IMR-90 (cell line): ENCODE measurements around the gene NUP210. TPM values are rescaled to one million over a fixed set of nuclear protein-coding genes. Genes with fewer than 3 reads are reported as not detected.

Experiments used
- ATAC-seq: fragments of 200-7000 bp; cut with Tn5 transposase; 2 replicates; pipeline ENCODE4 v1.9.1; 2020; ENCODE audit warnings: low read depth, mild to moderate bottlenecking, moderate library complexity
- BruUV-seq: library from RNA; stranded (reverse); fragments of 400-500 nt; replicated peaks from 2 replicates; lab custom pipeline; 2021; lab: Mats Ljungman, UMichigan
- CTCF ChIA-PET: fragments of 300-600 bp; formaldehyde crosslinking; extraction: SDS; loops from one replicate; lab custom pipeline; 2021; ENCODE audit warnings: antibody characterized with exemption; lab: Yijun Ruan, JAX
- POLR2A ChIA-PET: fragments of 300-600 bp; sonication (Branson Sonifier 250); formaldehyde crosslinking; loops from one replicate; lab custom pipeline; 2022; ENCODE audit warnings: antibody characterized with exemption; ENCODE audit not compliant: unreplicated experiment; lab: Charles Lee
- DNase-seq: peaks from one replicate; pipeline ENCODE4 v3.0.0; 2013
- H2AFZ ChIP-seq: replicated peaks from 2 replicates; pipeline ENCODE3; 2013; ENCODE audit warnings: low read length, mild to moderate bottlenecking; ENCODE audit not compliant: poor library complexity
- H2AK5ac ChIP-seq: 2 replicates; pipeline ENCODE4 v1.6.1; 2013; ENCODE audit warnings: low read depth, low read length, inconsistent platforms
- H2AK9ac ChIP-seq: replicated peaks from 2 replicates; pipeline ENCODE3; 2013; ENCODE audit warnings: mild to moderate bottlenecking, low read depth, low read length, moderate library complexity; ENCODE audit not compliant: poor library complexity
- H2BK120ac ChIP-seq: 2 replicates; pipeline ENCODE4 v1.6.1; 2013; ENCODE audit warnings: low read depth, low read length, inconsistent platforms
- H2BK15ac ChIP-seq: 3 replicates; pipeline ENCODE4 v1.6.1; 2013; ENCODE audit warnings: low read depth, low read length, inconsistent platforms
- H2BK20ac ChIP-seq: 2 replicates; pipeline ENCODE4 v1.6.1; 2013; ENCODE audit warnings: low read depth, mild to moderate bottlenecking, inconsistent platforms, low read length, moderate library complexity
- H2BK5ac ChIP-seq: 2 replicates; pipeline ENCODE4 v1.6.1; 2013; ENCODE audit warnings: mild to moderate bottlenecking, low read depth, low read length, inconsistent platforms; ENCODE audit not compliant: poor library complexity, severe bottlenecking
- H3K14ac ChIP-seq: replicated peaks from 2 replicates; pipeline ENCODE4 v1.6.1; 2013; ENCODE audit warnings: low read depth, low read length, inconsistent platforms
- H3K18ac ChIP-seq: 2 replicates; pipeline ENCODE4 v1.6.1; 2013; ENCODE audit warnings: low read depth, low read length, control low read depth
- H3K23ac ChIP-seq: 2 replicates; pipeline ENCODE4 v1.6.1; 2013; ENCODE audit warnings: low read depth, low read length, inconsistent platforms
- H3K27ac ChIP-seq: 2 replicates; pipeline ENCODE4 v1.5.1; 2013; ENCODE audit warnings: mild to moderate bottlenecking, control low read depth, low read length; ENCODE audit not compliant: insufficient read depth
- H3K27me3 ChIP-seq: 2 replicates; pipeline ENCODE4 v1.6.1; 2013; ENCODE audit warnings: low read length; ENCODE audit not compliant: control insufficient read depth, insufficient read depth
- H3K36me3 ChIP-seq: 2 replicates; pipeline ENCODE4 v1.6.1; 2013; ENCODE audit warnings: low read length, mixed read lengths; ENCODE audit not compliant: control insufficient read depth, insufficient read depth
- H3K4ac ChIP-seq: 2 replicates; pipeline ENCODE4 v1.6.1; 2013; ENCODE audit warnings: low read depth, low read length, inconsistent platforms
- H3K4me1 ChIP-seq: 2 replicates; pipeline ENCODE4 v1.6.1; 2013; ENCODE audit warnings: low read length, mixed read lengths; ENCODE audit not compliant: control insufficient read depth, insufficient read depth
- H3K4me2 ChIP-seq: 2 replicates; pipeline ENCODE4 v1.6.1; 2013; ENCODE audit warnings: low read depth, mild to moderate bottlenecking, control low read depth, low read length, moderate library complexity
- H3K4me3 ChIP-seq: 2 replicates; pipeline ENCODE4 v1.5.1; 2013; ENCODE audit warnings: low read depth, mild to moderate bottlenecking, control low read depth, low read length, moderate library complexity; ENCODE audit not compliant: insufficient read depth
- H3K56ac ChIP-seq: 2 replicates; pipeline ENCODE4 v1.6.1; 2013; ENCODE audit warnings: low read length, inconsistent platforms; ENCODE audit not compliant: insufficient read depth; ENCODE audit errors: extremely low read depth
- H3K79me1 ChIP-seq, 2 experiments: 2 replicates each; pipeline ENCODE4 v1.6.1; 2013; ENCODE audit warnings: low read length in 2 of 2, inconsistent platforms in 1 of 2, low read depth in 1 of 2
- H3K9ac ChIP-seq: 2 replicates; pipeline ENCODE4 v1.6.1; 2013; ENCODE audit warnings: low read depth, low read length, control low read depth
- H3K9me1 ChIP-seq: 2 replicates; pipeline ENCODE4 v1.6.1; 2013; ENCODE audit warnings: low read length, inconsistent platforms; ENCODE audit not compliant: insufficient read depth
- H3K9me3 ChIP-seq: 2 replicates; pipeline ENCODE4 v1.6.1; 2013; ENCODE audit warnings: low read length; ENCODE audit not compliant: control insufficient read depth, insufficient read depth
- H4K20me1 ChIP-seq: 2 replicates; pipeline ENCODE4 v1.6.1; 2013; ENCODE audit warnings: low read length, inconsistent platforms; ENCODE audit not compliant: insufficient read depth
- H4K5ac ChIP-seq: 2 replicates; pipeline ENCODE4 v1.6.1; 2013; ENCODE audit warnings: mild to moderate bottlenecking, low read depth, low read length, control low read depth
- H4K8ac ChIP-seq, 2 experiments: 2 replicates each; pipeline ENCODE4 v1.6.1; 2013; ENCODE audit warnings: low read depth in 2 of 2, low read length in 2 of 2, control low read depth in 1 of 2, inconsistent platforms in 1 of 2
- H4K91ac ChIP-seq: 2 replicates; pipeline ENCODE4 v1.6.1; 2013; ENCODE audit warnings: low read depth, low read length, inconsistent platforms; ENCODE audit not compliant: insufficient read depth
- BHLHE40 ChIP-seq: fragments of 150-350 bp; IDR thresholded peaks from 2 replicates; pipeline ENCODE4 v1.6.1; 2016; ENCODE audit warnings: mild to moderate bottlenecking, low read depth, low read length
- CEBPB ChIP-seq: IDR thresholded peaks from 2 replicates; pipeline ENCODE4 v1.6.1; 2012; ENCODE audit warnings: low read depth, low read length, improper control_type of control experiment
- CHD1 ChIP-seq: IDR thresholded peaks from 2 replicates; pipeline ENCODE4 v1.6.1; 2012; ENCODE audit warnings: low read depth, low read length, improper control_type of control experiment
- ELK1 ChIP-seq: fragments of 150-350 bp; IDR thresholded peaks from 2 replicates; pipeline ENCODE4 v1.6.1; 2016; ENCODE audit warnings: low read depth, mild to moderate bottlenecking, low read length, moderate library complexity, borderline replicate concordance
- FOS ChIP-seq: fragments of 150-350 bp; IDR thresholded peaks from 2 replicates; pipeline ENCODE4 v1.6.1; 2016; ENCODE audit warnings: low read depth, low read length
- MAFK ChIP-seq: IDR thresholded peaks from 2 replicates; pipeline ENCODE4 v1.6.1; 2012; ENCODE audit warnings: low read depth, low read length, improper control_type of control experiment
- MAZ ChIP-seq: IDR thresholded peaks from 2 replicates; pipeline ENCODE4 v1.6.1; 2012; ENCODE audit warnings: low read depth, mild to moderate bottlenecking, low read length, improper control_type of control experiment, moderate library complexity, borderline replicate concordance
- MXI1 ChIP-seq: IDR thresholded peaks from 2 replicates; pipeline ENCODE4 v1.6.1; 2012; ENCODE audit warnings: low read depth, mild to moderate bottlenecking, low read length, moderate library complexity, borderline replicate concordance
- NFE2L2 ChIP-seq: fragments of 150-350 bp; IDR thresholded peaks from 2 replicates; pipeline ENCODE4 v1.6.1; 2016; ENCODE audit warnings: low read depth, mild to moderate bottlenecking, low read length
- POLR2A ChIP-seq: IDR thresholded peaks from 2 replicates; pipeline ENCODE4 v1.6.1; 2012; ENCODE audit warnings: mild to moderate bottlenecking, low read depth, low read length
- RAD21 ChIP-seq: IDR thresholded peaks from 2 replicates; pipeline ENCODE4 v1.6.1; 2012; ENCODE audit warnings: low read length, improper control_type of control experiment
- RCOR1 ChIP-seq: IDR thresholded peaks from 2 replicates; pipeline ENCODE4 v1.6.1; 2012; ENCODE audit warnings: mild to moderate bottlenecking, low read length, improper control_type of control experiment; ENCODE audit not compliant: insufficient replicate concordance
- RFX5 ChIP-seq: IDR thresholded peaks from 2 replicates; pipeline ENCODE4 v1.8.0; 2012; ENCODE audit warnings: low read depth, mild to moderate bottlenecking, low read length, moderate library complexity
- SMC3 ChIP-seq: fragments of 150-350 bp; IDR thresholded peaks from 2 replicates; pipeline ENCODE4 v1.6.1; 2016; ENCODE audit warnings: low read depth, mild to moderate bottlenecking, antibody characterized with exemption, low read length, moderate library complexity
- USF2 ChIP-seq: fragments of 150-350 bp; IDR thresholded peaks from 2 replicates; pipeline ENCODE4 v1.6.1; 2017; ENCODE audit warnings: mild to moderate bottlenecking, antibody characterized with exemption, low read length, low read depth
- WGBS, 2 experiments: methylation state at CpG; one replicate each; pipeline versions ENCODE4 v1.1.5 to v1.1.7; 2013; ENCODE audit warnings: missing lambda C conversion rate in 2 of 2; ENCODE audit not compliant: insufficient read length in 1 of 2; ENCODE audit errors: extremely low coverage in 2 of 2; 5-methylcytosine and 5-hydroxymethylcytosine counted together
- dilution Hi-C: fragments of 300-500 bp; cut with HindIII; formaldehyde crosslinking; loops from one replicate; pipeline ENCODE4 v1.14.3; 2018; ENCODE audit warnings: low sequenced_read_pairs; ENCODE audit not compliant: unreplicated experiment
- in situ Hi-C: fragments of 300-500 bp; cut with MboI; formaldehyde crosslinking; loops from 3 replicates; pipeline ENCODE4 v1.14.3; 2019; ENCODE audit warnings: low sequenced_read_pairs, inconsistent platforms, mixed read lengths
- intact Hi-C: fragments of 100-400 bp; cut with micrococcal nuclease; formaldehyde crosslinking; loops from 2 replicates; pipeline ENCODE4 v1.10.0; 2022
- polyA plus RNA-seq, 3 experiments: library from polyadenylated mRNA; depleted of rRNA; stranded (reverse); fragments of >200 nt; gene quantifications; 2 replicates each; pipeline ENCODE4 v1.2.3, GENCODE V29; 2012; ENCODE audit warnings: low replicate concordance in 1 of 3
- total RNA-seq: library from RNA; depleted of rRNA; stranded (reverse); fragments of >200 nt; gene quantifications from 2 replicates; pipeline ENCODE4 v1.2.3, GENCODE V29; 2012
- TF ChIP-seq, protein P1 (sequence below): conservative IDR thresholded peaks from 2 replicates; pipeline ENCODE4 v1.5.1; 2012; ENCODE audit warnings: mild to moderate bottlenecking, low read depth, low read length, improper control_type of control experiment

Gene NUP210
- total and polyA plus RNA-seq, 2 of the 4 experiments (the other 2 are of a cell fraction) = under 0.01 to 0.03 TPM

DNA sequence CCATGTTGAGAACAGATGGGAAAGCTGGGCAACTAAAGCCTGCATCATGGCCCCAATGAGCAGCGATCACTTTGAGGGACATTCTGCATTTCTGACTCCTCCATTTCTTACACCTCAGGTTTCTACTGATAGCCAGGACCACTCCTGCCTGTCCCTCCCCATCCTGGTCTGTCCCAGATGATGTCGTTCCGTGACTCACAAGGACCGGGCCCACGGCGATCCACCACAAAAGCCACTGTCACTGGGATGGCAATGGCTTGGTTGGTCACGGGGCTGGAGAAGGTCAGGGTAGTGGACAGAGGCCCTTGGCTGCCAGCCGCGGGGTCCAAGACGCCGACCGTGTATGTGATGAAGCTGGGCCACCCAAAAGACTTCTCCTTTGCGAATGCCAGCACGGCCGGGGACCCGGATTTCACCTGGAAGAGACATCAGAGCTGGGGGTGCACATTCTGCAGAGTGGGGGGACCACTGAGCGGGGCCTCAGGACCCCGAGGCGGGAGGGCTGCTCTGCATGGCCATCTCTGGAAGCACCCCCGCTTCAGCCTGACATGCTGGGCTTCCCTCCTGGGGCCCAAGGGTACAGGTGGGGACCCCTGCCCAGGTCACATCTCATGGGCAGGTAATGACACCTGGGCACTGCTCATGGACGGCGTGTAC, 100.4 kb downstream of the NUP210 start:
- no peak overlapping the region for H2AFZ ChIP-seq
- no peak overlapping the region for H3K18ac ChIP-seq
- H3K23ac ChIP-seq = no peak overlapping the region
- WGBS, 2 experiments = 72% methylated on average over 5 of the region's 22 CpGs; no CpG with 5 or more reads in 1 of the 2 experiments
- H3K56ac ChIP-seq = no peak overlapping the region
- no peaks in the 10 kb centered on the region for H3K79me1 ChIP-seq
- no peak overlapping the region for H4K8ac ChIP-seq
- no peak overlapping the region for H3K27ac ChIP-seq
- no peak overlapping the region for H2AK5ac ChIP-seq
- BruUV-seq = no TSS peak
- no peak overlapping the region for H3K9ac ChIP-seq
- H3K27me3 ChIP-seq = peaks cover 5% of the 10 kb centered on the region
- no peak overlapping the region for H3K14ac ChIP-seq
- H4K5ac ChIP-seq = no peak overlapping the region
- H4K91ac ChIP-seq = no peak overlapping the region
- dilution Hi-C loops (no loop called here), in situ Hi-C loops (no loop called here), intact Hi-C loops (no loop called here)
- H2BK120ac ChIP-seq = no peak overlapping the region
- no peak overlapping the region for H2BK20ac ChIP-seq
- no peaks in the 10 kb centered on the region for H3K4me1 ChIP-seq
- no peak overlapping the region for H2BK5ac ChIP-seq
- no peaks in the 10 kb centered on the region for H3K9me3 ChIP-seq
- H4K20me1 ChIP-seq = no peaks in the 10 kb centered on the region
- no peaks in the 10 kb centered on the region for H3K36me3 ChIP-seq
- POLR2A ChIA-PET = no interaction called here
- no peak overlapping the region for H3K4me2 ChIP-seq
- H2AK9ac ChIP-seq = no peak overlapping the region
- no peak overlapping the region for H2BK15ac ChIP-seq
- TF ChIP-seq CEBPB = no peak
- no peak for TF ChIP-seq SMC3
- TF ChIP-seq ELK1 = no peak
- no peak for TF ChIP-seq FOS
- TF ChIP-seq NFE2L2 = no peak
- TF ChIP-seq RFX5 = no peak
- no peak for TF ChIP-seq RCOR1
- TF ChIP-seq MXI1 = no peak
- TF ChIP-seq BHLHE40 = no peak
- TF ChIP-seq POLR2A = no peak
- no peak for TF ChIP-seq MAZ
- no peak for TF ChIP-seq CHD1
- no peak for TF ChIP-seq MAFK
- no peak for TF ChIP-seq USF2
- TF ChIP-seq, protein P1, sequence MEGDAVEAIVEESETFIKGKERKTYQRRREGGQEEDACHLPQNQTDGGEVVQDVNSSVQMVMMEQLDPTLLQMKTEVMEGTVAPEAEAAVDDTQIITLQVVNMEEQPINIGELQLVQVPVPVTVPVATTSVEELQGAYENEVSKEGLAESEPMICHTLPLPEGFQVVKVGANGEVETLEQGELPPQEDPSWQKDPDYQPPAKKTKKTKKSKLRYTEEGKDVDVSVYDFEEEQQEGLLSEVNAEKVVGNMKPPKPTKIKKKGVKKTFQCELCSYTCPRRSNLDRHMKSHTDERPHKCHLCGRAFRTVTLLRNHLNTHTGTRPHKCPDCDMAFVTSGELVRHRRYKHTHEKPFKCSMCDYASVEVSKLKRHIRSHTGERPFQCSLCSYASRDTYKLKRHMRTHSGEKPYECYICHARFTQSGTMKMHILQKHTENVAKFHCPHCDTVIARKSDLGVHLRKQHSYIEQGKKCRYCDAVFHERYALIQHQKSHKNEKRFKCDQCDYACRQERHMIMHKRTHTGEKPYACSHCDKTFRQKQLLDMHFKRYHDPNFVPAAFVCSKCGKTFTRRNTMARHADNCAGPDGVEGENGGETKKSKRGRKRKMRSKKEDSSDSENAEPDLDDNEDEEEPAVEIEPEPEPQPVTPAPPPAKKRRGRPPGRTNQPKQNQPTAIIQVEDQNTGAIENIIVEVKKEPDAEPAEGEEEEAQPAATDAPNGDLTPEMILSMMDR = no peak
- no peak for TF ChIP-seq RAD21
- CTCF ChIA-PET = no interaction called here
- no peak for DNase-seq
- H3K4me3 ChIP-seq = no peak overlapping the region
- no peak for ATAC-seq
- no peak overlapping the region for H3K4ac ChIP-seq
- H3K9me1 ChIP-seq = no peaks in the 10 kb centered on the region
